GM19324 (cell line): Measurements from ENCODE around the gene OR52W1.
A peak's percentile ranks its signal among the peaks of the same experiment; 100 is the strongest.

Experiments used
- ATAC-seq: cut with Tn5 transposase; IDR thresholded peaks from one replicate; pipeline ENCODE4 v1.9.1; 2021; ENCODE audit warnings: mild to moderate bottlenecking, moderate library complexity; ENCODE audit not compliant: unreplicated experiment, low FRiP score

The OR52W1 gene, protein sequence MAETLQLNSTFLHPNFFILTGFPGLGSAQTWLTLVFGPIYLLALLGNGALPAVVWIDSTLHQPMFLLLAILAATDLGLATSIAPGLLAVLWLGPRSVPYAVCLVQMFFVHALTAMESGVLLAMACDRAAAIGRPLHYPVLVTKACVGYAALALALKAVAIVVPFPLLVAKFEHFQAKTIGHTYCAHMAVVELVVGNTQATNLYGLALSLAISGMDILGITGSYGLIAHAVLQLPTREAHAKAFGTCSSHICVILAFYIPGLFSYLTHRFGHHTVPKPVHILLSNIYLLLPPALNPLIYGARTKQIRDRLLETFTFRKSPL

DNA sequence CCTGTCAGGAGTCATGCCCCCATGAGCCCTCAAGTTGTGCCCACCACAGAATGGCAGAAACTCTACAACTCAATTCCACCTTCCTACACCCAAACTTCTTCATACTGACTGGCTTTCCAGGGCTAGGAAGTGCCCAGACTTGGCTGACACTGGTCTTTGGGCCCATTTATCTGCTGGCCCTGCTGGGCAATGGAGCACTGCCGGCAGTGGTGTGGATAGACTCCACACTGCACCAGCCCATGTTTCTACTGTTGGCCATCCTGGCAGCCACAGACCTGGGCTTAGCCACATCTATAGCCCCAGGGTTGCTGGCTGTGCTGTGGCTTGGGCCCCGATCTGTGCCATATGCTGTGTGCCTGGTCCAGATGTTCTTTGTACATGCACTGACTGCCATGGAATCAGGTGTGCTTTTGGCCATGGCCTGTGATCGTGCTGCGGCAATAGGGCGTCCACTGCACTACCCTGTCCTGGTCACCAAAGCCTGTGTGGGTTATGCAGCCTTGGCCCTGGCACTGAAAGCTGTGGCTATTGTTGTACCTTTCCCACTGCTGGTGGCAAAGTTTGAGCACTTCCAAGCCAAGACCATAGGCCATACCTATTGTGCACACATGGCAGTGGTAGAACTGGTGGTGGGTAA is at the start of gene OR52W1:
Gene OR52W1 (plus strand): TSS at position 51 of the 637 bp plus-strand sequence. CDS start 0 bp downstream, at position 51.
- ATAC-seq = no peak

DNA sequence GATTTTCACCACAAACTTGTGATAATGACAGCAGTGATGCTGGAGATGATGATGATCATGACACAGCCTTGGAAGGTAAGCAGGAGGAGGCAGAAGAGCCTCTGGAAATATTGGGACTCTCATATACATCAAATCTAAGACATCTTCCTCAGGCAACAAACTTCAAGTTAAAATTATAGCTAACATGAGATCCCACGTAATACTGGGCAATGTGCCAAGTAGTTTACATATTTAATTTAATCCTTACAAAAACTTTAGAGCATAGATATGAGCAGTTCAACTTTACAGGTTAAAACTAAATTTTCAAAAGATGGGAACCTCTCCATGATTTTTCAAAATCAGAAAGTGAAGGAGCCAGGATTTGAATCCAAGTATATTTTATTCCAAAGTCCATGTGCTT is 47.9 kb upstream of the OR52W1 start:
- ATAC-seq = no peak

DNA sequence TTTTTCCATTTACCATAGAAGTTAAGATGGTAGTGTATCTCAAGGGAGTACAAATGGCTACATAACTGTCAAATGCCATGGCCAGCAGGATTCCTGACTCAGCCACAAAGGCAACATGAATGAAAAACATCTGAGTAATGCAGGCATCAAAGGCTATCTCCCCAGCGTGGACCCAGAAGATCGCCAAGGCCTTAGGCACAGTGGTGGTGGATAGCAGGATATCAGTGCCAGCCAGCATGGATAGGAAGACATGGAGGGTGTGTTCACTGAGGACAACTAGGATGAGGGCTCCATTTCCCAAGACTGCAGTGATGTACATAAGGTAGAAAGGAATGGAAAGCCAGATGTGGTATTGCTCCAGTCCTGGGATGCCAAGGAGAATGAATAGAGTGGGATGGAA is 46.9 kb upstream of the OR52W1 start:
- ATAC-seq = no peak

DNA sequence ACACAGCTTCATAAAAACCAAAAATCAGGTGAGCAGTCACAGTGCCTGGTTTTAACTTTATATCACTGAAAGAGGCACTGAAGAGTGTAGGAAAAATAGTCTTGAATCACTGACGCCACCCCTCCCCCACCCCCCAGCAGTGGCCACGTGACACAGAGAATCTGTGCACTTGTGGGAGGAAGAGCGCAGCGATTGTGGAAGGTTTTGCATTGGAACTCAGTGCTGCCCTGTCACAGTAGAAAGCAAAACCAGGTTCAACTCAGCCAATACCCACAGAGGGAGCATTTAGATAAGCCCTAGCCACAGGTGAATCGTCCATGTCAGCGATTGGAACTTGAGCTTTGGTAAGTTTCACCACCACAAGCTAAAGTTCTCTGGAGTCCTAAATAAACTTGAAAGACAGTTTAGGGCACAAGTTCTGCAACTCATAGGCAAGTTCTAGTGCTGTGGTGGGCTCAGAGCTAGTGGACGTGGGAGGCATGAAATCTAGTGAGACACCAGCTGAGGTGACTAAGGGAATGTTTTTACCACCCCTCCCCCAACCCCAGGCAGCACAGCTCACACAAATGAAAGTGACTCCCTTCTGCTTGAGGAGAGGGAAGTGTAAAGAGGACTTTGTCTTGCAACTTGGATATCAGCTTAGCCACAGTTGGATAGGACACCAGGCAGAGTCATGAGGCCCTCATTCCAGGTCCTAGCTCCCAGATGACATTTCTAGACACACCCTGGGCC is 42.2 kb upstream of the OR52W1 start:
- ATAC-seq = no peak

DNA sequence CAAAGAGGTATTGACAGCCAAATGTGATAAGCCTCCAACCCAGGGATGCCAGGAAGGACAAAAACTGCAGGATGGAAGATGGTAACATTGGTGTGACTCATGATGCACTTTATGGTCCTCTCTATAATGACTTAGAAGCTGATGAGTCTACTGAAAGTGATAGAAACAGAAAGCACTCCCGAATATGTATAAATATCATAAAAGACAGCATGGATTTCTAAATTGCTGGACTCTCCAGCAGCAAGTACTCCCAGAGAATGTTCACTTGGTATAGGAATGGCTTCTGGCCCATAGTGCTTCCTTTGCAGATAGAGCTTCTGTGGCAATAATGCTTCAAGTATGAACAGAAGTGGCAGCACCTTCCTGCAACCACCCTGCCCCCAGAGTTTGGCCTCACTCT is 28.8 kb upstream of the OR52W1 start, which contains the start of gene OR52B2:
Gene OR52B2 (minus strand): TSS at position 101 of the 400 bp plus-strand sequence. CDS start 0 bp downstream, at position 101.
- no peak for ATAC-seq

DNA sequence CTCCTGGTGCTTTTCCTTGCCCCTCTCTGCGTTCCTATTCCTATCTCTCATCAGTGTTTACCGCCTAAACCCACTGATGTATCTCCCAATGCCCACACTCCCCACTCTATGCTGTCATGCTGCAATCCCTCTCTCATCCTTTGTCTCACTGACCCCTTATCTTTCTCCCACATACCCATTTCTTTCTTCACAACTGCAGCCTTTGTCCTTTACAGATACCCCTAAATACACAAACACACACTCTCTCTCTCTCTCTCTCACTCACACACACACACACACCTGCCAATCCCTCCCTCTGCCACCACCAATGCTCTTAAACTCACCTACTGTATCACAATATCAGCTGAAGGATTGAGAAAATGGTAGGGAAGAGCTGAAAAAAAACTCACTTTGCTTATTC is 23.6 kb upstream of the OR52W1 start:
- no peak for ATAC-seq

DNA sequence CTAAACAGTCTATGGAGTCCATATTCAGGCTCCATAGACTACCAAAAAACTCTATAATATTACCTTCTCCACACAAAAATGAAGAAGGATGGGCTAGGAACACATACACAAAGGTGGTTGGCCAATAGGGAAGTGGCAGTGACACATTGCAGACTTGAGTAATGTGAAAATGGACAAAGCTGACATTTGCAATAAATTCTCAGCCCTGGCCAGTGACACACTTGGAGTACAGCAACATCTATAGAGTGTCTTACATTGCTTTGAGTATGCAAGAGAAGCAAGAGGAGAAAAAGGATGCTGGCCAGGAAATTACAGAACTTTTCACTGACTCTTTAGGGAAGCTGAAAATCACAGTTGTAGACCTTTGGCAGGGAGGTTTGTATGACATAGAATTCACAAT is 7.3 kb upstream of the OR52W1 start:
- ATAC-seq = no peak

DNA sequence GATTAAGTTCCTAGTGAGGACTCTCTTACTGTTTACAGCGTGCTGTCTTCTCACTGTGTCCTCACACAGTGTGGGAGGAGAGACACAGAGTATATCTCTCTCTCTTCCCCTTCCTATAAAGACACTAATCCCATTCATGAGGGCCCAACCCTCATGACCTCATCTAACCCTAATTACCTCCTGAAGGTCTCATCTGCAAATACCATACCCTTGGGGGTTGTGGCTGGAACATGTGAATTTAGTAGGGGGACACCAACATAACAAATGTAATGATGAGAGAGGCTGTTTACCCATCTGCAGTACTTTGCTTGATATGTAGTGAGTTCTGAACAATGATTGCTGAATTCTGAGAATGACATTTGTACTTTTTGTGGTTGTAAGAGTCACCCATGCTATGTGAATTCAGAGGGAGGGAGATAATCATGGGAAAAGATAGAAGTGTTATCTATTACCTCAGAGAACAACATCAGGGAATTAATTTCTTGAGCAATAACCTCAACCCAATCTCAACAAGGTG is 4.9 kb upstream of the OR52W1 start:
- ATAC-seq = no peak

DNA sequence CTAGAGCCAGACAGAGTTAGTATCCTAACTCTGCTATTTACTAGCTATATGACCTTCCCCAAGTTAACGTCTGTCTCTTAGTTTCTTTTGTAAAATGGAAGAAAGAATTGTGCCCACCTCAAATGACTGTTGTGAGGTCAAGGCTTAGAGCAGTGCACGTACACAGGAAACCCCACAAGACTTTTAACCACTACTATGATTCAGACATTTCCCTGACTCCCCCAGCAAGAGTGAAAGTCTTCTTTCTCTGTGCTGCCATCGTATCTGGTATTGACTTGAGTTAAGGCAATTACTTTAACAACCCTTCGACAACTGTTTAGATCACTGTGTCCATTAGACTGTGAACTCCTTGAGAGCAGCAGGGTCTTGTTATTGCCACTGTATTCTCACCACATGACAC is 2.6 kb upstream of the OR52W1 start:
- ATAC-seq = no peak

DNA sequence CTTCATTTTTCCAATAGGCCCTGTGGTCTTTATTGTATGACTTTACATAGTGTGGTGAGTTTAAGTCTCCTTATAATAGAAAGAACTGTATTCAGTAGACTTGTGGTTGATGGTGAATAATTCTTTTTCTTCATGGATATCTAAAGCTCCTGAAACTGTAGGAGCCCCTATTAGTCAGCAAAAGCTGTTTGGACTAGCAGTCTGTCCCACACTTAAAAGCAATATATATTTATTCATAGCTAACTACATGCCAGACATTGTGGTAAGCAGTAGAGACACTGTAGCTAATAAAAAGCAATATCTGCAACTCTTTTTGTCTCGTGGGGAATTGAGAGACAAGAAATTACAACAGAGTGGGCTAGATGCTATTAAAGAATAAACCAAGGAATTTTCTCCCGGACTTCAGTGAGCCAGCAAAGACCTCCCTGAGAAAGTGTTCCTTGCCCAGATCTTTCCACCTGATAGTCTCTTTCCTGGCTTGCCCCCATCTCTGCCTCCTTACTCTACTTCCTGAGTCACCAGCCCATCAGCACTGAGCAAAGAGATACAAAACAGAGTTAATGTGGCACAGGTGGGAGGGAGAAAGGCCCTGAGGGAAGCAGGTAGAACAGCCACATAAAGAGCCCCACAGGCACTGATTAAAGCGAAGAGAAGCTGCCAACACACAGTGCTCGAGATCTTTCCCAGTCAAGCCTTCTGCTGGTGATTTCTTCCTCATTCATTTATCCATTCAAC is 1.4 kb upstream of the OR52W1 start:
- no peak for ATAC-seq

DNA sequence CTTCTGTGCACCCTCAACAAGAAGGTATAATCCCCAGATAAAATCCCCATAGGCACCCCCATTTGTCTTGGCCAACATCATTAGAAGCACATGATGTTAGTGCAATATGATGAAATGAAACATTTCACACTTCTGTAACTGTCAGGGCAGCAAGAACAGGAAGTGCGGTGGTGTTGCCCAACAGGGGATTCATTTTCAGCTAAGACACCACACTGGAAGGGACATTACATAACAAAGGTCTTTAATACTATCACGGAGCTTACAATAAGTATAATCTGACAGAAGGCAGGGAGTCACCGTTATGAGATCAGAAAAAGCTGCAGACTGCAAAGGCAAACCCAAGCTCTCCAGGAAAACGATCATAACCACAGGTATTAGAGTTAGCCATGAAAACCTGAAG is 2.0 kb downstream of the OR52W1 start:
- no peak for ATAC-seq

DNA sequence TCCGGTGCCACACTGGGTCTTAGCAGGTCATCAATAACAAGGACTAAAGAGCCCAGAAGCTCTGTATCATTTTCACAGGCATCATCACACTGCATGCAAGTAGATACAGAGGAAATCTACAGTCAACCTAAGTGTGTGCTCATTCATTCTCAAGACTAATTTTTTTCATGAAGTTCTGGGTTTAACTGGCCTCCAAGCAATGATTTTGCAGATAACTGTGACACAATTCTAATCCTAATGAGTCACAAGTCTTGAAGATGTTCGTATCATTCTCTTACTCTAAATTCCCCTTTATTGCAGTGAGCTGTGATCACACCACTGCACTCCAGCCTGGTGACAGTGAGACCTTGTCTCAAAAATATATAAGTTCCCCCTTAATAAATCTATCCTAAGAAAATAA is 2.5 kb downstream of the OR52W1 start:
- ATAC-seq = no peak

DNA sequence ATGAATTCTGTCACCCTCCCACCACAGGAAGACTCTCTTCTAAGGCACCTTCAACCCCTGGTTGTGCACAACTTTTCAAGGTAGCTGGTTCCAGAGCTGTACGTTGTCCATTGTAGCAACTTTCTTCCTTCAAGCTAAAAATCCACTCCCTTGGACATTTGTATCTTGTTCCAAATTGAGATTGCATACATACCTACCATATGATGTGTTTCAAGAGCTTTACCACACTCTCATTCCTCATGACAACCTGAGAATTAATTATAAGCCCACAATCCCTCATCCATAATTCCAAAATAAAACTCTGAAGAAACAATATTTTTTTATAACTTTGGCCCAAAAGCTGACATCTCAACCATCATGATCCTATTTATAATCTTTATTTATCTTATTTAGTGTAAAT is 3.0 kb downstream of the OR52W1 start:
- no peak for ATAC-seq

DNA sequence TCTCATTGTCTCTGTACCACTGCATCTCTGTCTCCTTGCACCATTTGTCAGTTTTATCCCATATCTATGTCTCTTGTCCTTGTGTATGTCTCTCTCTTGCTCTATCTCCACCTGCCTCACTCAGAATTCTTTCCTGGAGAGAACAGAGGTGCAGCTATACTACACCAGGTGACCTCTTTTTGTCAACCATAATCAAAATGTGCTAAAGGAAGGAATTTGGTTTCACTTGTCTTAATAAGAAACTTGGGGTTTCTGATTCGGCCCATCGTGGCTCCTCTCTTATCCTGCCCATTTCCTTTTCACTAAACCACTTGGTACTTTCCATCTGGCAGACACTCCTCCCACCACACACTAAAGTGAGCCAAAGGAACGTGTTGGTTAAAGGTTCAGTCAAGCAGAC is 4.3 kb downstream of the OR52W1 start:
- ATAC-seq = peak; percentile 56

DNA sequence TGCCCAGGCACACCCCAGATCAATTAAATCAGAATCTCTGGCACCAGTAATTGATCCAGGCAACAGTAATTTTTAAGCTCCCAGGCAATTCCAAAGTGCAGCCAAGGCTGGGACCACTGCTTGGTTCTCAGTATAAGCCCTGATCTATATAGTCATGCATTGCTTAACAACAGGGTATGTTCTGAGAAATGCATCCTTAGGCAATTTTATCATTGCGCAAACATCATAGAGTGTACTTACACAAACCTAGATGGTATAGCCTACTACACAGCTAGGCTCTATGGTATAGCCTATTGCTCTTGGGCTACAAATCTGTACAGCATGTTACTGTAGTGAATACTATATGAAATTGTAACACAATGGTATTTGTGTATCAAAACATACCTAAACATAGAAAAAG is 5.7 kb downstream of the OR52W1 start:
- no peak for ATAC-seq

DNA sequence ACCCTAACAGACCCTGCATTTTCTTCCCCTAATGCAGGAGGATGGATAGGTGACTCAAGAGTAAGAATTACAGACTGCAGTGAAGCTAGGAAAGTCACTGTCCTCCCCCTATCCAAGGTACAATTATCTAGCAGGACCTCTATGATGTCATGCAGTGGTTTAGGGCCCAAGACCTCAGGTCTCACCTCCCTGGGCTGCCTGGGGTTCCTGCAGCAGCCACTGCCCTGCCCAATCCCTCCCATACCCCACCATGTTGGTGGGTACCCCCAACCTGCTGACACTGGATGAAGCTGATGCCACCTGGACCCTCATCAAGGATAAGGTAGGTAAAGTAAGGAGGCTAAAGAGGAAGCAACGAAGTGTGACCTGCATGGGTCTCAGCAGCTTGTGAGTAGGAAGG is 6.3 kb downstream of the OR52W1 start, which contains the start of gene C11orf42:
Gene C11orf42 (plus strand): TSS at position 192 of the 400 bp plus-strand sequence. CDS start 59 bp downstream, at position 251.
- no peak for ATAC-seq

DNA sequence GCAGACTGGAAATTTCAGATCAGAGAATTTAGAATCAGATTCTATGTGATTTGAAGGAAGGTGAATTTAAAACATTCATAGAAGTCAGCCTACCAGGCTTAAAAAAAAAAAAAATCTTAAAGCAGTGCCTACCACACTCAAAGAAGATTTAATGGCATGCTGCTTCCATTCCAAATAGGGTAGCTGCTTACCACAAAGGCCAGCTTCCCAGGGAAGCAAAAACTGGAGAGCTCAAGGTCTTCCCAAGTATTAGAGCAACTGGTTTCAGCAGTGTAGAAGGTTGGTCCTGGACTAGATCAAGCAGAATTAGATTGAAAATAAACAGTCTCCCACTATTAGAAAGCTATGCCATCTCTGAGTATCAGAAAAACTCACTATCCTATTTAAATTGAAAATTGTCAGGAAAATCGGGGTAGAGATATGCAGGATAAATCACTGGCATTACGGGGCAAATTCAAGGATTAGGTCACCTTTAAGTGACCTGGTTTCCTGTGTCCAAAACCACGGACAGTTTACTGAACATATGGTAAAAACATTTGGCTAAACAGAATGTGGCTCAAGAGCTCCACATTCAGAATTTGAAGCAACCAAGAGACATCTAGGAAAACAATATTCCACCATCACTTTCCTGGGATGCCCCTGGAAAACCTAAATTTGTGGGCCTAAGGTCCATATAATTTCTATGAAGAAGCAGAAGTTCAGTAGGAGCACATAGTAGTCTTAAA is 7.6 kb downstream of the OR52W1 start:
- ATAC-seq = no peak

DNA sequence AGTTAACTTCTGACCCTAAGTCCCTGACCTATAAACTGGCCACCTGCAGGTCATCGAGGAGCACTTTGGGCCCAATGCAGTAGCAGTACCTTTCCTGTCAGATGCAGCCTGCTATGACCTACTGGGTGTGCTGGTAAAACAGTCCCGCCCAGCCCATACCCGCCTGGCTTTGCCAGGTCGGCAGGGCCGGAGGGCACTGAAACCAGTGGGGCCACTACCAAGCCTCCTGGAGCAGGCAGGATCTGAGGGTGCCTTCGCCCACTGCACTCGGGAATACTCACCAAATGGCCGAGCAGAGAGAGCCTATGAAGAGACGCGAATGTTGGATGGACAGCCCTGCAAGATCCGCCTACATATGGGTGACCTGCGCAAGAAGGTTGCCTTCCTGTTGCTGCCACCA is 10.8 kb downstream of the OR52W1 start:
- no peak for ATAC-seq

DNA sequence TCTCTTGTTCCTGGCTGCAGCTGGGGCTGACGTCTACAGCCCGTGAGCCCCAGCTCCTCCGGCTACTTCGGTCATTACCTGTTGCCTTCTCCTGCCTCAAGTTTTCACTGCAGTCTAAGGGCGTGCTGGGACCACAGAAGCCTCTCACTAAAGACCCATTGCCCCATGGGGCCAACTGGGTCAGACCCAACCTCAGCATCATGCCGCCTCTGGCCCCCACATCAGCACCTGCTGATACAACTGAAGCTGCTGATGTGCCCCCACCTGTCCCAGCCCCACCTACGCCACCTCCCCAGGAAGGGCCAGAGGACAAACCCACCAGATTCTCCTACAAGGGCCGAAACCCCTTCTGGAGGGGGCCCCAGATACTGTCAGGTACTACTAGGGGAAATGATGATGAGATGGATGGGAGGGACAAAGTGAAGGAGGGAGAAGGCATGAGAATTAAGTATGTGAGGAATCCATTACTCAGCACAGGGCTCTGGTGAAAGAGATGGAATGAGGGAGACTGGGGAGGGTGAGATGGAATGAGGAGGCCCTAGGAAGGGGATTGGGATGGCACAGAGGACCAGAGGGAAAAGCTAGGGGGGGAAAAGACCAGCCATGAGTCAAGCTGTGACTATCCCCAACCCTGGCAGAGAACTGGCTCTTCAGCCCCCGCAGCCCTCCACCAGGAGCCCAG is 11.4 kb downstream of the OR52W1 start:
- no peak for ATAC-seq
